ENCODE results near the gene DYNC1LI1.

DNA sequence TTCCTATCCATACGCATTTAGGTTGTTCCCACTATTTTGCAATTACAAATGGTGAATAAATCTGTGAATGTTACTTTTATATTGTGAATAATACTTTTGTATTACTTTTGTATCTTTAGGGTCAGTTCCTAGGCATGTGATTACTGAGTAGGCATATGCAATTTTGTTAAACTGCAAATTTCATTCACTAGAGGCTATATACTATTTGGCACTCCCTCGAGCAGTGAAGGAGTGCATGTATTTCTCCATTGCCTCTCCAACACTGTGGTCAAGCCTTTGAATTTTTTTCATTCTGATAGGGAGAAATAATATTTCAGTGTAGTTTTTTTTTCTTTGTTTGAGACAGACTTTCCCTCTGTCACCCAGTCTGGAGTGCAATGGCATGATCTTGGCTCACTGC is 59.7 kb downstream of the DYNC1LI1 start:
- TF ChIP-seq, protein P1, sequence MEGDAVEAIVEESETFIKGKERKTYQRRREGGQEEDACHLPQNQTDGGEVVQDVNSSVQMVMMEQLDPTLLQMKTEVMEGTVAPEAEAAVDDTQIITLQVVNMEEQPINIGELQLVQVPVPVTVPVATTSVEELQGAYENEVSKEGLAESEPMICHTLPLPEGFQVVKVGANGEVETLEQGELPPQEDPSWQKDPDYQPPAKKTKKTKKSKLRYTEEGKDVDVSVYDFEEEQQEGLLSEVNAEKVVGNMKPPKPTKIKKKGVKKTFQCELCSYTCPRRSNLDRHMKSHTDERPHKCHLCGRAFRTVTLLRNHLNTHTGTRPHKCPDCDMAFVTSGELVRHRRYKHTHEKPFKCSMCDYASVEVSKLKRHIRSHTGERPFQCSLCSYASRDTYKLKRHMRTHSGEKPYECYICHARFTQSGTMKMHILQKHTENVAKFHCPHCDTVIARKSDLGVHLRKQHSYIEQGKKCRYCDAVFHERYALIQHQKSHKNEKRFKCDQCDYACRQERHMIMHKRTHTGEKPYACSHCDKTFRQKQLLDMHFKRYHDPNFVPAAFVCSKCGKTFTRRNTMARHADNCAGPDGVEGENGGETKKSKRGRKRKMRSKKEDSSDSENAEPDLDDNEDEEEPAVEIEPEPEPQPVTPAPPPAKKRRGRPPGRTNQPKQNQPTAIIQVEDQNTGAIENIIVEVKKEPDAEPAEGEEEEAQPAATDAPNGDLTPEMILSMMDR (IDR thresholded peaks at IDR 0.05), result no peak
- TF ChIP-seq, protein P2, sequence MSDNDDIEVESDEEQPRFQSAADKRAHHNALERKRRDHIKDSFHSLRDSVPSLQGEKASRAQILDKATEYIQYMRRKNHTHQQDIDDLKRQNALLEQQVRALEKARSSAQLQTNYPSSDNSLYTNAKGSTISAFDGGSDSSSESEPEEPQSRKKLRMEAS (IDR thresholded peaks at IDR 0.05), result no peak
- TF ChIP-seq MYC (IDR thresholded peaks at IDR 0.05; ENCODE audit: borderline replicate concordance, low read length) (no peak), SMC3 (IDR thresholded peaks at IDR 0.05) (no peak), BHLHE40 (IDR thresholded peaks at IDR 0.05; ENCODE audit: low read depth, low read length) (no peak), JUNB (IDR thresholded peaks at IDR 0.05) (no peak)
